Left cardiac atrium (tissue), 4 donors: ENCODE measurements around the gene CPSF4. TPM values are rescaled to one million over a fixed set of nuclear protein-coding genes. Genes with fewer than 3 reads are reported as not detected.
A peak's percentile ranks its signal among the peaks of the same experiment; 100 is the strongest.
"Not testable (repeated sequence)": the region's sequence is repeated elsewhere in the genome, so short reads cannot be mapped to it uniquely, and the experiment has no call there.

Experiments used
- ATAC-seq, 2 donors: fragments of 200-7000 bp; cut with Tn5 transposase; one replicate each; pipeline ENCODE4 v1.9.1; 2020; ENCODE audit warnings: mild to moderate bottlenecking in 2 of 2, moderate library complexity in 2 of 2
- DNase-seq: peaks from one replicate; pipeline ENCODE4 v3.0.0-alpha.2; 2020
- intact Hi-C, 2 donors: fragments of 100-400 bp; cut with DNase I; formaldehyde crosslinking; loops; one replicate each; pipeline versions ENCODE4 v1.14.1 to v1.15.1; 2022 to 2023
- total RNA-seq, 2 donors: library from RNA; stranded (reverse); fragmentation: NEBNext Ultra II Directional; extraction: Animal tissue kit (Norgen Biotek cat#: 25700); gene quantifications; one replicate each; pipeline ENCODE4 v1.2.1, GENCODE V29; 2021
- donor health status: DM: no; HTN: yes; CAD: no.
- donor health status: DM: no; HTN: yes; CAD: no; lungs with severe emphysema.
- donor health status: DM: yes; HTN: yes; CAD: no.
- donor health status: Dilated cardiomyopathy.

Gene CPSF4
- total RNA-seq, 2 donors from 2014 or later: 18.2 to 18.8 TPM

- DNase-seq (no peak), ATAC-seq (no peak)
- intact Hi-C loops: no loop called here
Observed at GRCh38 chr7:99406557-99406956, 32.2 kb upstream of the CPSF4 start.

- ATAC-seq (peak; percentile 36 to 76), DNase-seq (peak; percentile 83)
- intact Hi-C loops: no loop called here
Observed at GRCh38 chr7:99407872-99408378, 30.8 kb upstream of the CPSF4 start.

DNA sequence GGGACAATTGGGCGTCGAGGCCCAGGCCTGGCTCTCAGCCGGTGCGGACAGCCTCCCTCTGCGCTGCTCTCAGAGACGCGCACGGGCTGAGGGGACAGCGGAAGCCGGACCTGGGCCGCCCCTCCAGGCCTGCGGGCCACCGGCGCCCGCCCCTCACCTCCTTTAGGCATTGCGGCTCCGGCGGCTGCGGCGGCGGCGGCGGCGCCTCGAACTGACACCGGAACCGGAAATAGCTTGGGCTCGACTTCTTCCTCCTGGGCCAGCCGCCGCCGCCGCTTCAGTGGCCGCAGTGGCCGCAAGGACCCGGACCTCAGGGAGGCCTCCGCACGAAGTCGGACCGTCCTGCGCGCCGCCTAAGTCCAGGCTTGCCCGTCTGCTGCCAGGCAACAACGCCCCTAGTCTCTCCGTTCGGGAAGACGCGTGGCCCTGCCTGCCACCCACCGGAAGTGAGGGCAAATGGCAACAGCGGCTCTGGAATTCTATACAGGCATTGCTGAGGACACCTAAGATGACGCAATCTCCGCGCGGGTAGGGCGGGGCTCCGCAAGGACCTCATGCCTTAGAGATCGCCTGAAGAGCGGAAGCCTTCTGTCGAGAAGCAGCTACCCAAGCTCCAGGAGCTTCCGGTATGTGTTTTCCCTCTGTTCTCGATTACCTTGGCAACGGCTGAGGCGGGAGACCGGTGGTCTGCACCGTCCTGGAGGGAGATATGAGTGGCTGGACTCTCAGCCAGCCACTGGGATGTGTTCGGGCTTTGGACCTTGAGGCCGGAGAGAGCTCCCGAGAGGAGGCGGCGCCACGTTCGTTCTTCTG lies 30.2 kb upstream of the CPSF4 start, which contains the start of the genes BUD31 and PDAP1:
TSS of gene BUD31 (plus strand) at position 591 of the 813 bp plus-strand sequence. CDS start 2,124 bp downstream, outside the sequence.
TSS of gene PDAP1 (minus strand) at position 219 of the 813 bp plus-strand sequence. CDS start at position 170, 49 bp downstream.
- DNase-seq (peak; percentile 95), ATAC-seq (peak; percentile 94 to 95)
- intact Hi-C loops: no loop called here

DNA sequence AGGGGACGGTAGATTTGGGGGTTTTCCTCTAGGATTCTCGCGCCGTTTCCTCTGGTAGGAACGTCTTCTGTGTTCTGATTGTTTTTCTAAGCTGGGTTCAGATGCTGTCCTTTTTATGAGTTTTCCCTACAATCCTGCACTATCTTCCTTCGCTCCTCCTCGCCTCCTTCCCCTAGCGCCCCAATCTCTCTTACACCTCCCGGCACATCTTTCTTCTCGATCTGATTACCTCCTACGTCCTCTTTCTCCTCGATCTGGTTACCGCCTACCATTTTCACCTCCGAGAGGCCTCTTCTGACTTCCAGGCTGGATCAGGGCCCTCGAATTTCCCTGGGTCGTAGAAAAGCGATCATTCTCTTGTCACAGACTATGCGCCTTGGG lies 29.6 kb upstream of the CPSF4 start:
- ATAC-seq (no peak), DNase-seq (no peak)
- intact Hi-C loops: no loop called here

GRCh38 chr7:99409806-99410205 lies 28.9 kb upstream of the CPSF4 start:
- intact Hi-C loops: no loop called here
- ATAC-seq (no peak), DNase-seq (no peak)

DNA sequence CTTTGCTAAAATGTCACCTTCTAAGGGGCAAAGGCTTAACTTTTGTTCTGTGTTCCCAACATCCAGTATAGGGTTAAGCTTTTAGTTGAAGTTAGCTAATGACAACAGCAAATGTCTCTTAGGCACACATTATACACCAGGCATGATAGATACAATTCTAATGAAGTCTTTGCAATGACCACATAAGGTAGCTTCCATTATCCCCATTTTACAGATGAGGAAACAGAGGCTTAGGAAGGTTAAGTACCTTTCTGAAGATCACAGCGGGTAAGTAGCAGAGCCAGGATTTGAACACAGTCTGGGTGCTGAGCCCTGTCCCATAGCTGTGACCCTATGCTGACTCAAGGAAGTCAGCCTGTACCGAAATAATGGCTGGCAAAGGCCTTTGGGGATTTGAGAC lies 28.1 kb upstream of the CPSF4 start:
- ATAC-seq (no peak), DNase-seq (no peak)
- intact Hi-C loops: no loop called here

DNA sequence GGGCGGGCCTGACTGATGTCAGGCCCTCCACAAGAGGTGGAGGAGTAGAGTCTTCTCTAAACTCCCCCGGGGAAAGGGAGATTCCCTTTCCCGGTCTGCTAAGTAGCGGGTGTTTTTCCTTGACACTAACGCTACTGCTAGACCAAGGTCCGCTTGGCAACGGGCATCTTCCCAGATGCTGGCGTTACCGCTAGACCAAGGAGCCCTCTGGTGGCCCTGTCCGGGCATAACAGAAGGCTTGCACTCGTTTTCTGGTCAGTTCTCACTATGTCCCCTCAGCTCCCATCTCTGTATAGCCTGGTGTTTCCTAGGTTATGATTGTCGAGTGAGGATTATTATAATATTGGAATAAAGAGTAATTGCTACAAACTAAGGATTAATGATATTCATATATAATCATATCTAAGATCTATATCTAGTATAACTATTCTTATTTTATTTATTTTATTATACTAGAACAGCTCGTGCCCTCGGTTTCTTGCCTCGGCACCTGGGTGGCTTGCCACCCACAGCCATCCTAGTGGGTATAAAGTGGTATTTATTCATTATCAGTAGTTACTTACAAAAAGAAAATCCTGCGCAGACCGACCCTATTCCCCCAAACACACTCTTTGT lies 23.1 kb upstream of the CPSF4 start:
- ATAC-seq, intact Hi-C loops: not testable (repeated sequence)
- peak; percentile 74 for DNase-seq

DNA sequence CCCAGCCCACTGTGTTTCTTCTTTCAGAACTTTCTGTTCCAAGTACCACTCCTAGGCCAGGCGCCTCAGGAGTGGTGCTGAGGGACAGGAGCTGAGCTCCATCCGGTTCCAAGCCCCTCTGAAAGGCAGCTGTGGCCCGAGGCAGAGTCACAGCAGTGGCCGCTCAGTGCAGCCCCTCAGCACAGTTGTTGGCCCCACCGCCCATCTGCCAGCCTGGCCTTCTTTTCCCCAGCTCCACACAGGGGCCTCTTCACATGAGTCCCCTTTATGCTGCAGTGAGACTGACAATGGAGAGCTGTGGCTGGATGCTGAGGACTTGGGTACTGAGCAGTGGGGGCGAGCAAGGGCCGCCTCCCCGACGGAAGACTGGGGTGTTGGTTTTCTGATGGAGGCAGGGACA lies 20.5 kb upstream of the CPSF4 start:
- intact Hi-C loops: no loop called here
- DNase-seq: peak; percentile 13
- no peak for ATAC-seq

GRCh38 chr7:99419323-99420021 lies 19.3 kb upstream of the CPSF4 start:
- intact Hi-C loops: no loop called here
- ATAC-seq (no peak), DNase-seq (peak; percentile 15)

- ATAC-seq (no peak), DNase-seq (peak; percentile 16)
- intact Hi-C loops: no loop called here
Observed at GRCh38 chr7:99420213-99420612, 18.5 kb upstream of the CPSF4 start.

DNA sequence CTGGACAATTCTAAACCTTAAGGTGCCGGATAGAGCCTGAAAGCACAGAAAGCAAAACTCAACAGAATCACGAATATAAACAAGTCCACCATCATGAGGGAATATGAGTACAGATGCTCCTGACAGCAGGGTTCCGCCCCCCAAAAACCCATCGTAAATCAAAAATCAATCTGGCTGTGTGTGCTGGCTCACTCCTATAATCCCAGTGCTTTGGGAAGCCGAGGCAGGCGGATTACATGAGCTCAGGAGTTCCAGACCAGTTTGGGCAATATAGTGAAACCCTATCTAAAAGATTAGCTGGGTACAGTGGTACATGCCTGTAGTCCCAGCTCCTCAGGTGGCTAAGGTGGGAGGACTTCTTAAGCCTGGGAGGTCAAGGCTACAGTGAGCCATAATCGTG lies 17.8 kb upstream of the CPSF4 start:
- intact Hi-C loops: no loop called here
- DNase-seq (no peak), ATAC-seq (no peak)

- DNase-seq: no peak
- intact Hi-C loops: no loop called here
- no peak for ATAC-seq
Observed at GRCh38 chr7:99422186-99422585, 16.6 kb upstream of the CPSF4 start.

DNA sequence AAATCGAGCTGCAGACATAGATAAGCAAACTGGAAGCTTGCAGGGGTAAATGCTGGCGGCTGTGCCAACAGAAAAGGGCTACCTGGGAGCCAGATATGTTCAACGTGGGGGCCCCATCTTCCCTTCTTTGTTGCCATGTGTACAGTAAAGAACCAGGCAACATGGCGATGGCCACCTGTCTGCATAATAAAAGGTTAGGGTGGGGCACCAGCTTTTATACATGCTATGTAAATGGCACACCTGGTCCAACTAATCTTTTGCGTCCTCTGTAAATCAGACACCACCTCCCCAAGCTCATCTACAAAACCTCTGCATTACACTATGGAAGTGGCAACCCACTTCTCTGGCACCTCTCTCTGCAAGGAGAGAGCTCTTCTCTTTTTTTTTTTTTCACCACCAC lies 16.1 kb upstream of the CPSF4 start:
- ATAC-seq (no peak), DNase-seq (no peak)
- intact Hi-C loops: no loop called here

DNA sequence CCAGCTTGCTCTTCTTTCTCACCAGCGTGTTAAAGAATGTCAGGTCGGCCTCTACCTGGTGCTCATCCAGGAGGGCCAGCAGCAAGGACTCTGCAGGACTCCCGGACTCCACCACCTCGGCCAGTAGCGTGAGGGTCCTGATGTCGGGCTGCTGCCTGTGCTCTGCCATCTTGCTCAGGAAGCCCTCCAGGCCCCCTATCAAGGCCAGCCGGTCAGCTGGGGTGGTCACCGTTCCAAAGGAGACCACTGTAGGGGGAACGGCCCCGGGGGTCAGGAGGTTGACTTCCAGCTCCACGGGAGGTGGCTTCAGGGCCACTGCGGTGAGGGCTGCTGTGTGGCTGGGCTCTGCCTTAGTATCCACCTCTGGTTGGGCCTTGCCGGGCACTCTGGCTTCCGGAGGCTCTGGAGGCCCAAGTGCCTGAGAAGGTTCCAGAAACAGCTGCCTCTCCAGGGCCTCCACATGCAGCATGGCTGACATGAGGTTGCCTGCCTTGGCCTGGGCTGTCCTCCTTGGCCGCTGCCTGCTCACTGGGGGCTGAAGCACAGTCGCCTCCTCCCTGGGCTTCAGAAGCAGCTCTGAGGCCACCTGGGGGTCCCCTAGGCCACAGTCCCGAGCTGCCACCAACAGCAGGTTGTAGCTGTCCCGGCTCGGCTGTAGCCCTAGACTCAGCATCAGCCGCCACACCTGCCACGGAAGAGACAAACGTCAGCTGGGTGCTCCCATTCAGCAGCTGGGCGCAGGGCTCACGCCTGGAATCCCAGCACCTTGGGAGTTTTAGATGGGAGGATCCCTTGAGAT lies 13.6 kb upstream of the CPSF4 start:
- ATAC-seq (peak in 1 of 2 donors; percentile 12), DNase-seq (peak; percentile 16)
- intact Hi-C loops: no loop called here

DNA sequence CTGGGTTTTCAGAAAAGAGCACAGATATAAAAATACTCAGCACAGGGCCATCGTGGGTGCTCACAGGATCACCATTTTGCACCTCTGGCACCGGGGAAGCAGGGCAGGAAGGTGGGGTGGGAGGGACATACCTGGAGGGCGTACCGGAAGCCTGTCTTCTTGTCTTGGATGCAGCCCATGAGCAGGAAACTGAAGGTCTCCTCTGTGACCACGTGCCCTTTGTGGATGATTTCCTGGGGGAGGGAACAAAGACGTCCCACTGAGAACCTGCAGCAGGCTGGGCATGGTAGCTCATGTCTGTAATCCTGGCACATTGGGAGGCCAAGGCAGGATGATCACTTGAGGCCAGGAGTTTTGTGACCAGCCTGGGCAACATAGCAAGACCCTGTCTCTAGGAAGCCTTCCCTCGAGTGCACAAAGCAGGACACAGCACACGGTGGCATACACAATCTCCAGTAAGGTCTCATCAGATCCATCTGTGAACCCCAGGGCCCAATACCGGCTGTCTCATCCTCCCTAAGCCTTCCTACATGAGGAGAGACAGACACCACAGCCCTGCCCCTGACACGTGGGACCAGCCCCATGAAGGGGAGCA lies 9.7 kb upstream of the CPSF4 start:
- DNase-seq: no peak
- intact Hi-C loops: no loop called here
- no peak for ATAC-seq

DNA sequence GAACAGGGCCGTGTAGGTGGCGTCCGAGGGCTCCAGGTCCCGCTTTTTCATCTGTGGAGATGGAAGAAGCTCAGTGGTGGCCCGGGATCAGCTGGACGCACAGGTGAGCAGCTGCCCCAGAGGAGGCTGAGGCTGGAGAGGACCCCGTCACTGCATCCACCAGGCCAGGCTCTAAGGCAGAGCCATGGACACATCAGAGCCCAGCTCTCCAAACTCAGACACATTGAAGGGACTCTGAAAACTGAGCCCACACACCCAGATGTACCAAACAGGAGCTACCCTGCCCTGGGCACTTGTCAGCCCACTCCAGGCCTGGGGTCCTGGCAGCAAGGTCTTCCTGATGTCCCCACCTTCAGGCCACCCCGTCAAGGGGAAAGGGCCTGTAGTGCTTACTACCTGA lies 9.0 kb upstream of the CPSF4 start:
- ATAC-seq (no peak), DNase-seq (no peak)
- intact Hi-C loops: no loop called here

DNA sequence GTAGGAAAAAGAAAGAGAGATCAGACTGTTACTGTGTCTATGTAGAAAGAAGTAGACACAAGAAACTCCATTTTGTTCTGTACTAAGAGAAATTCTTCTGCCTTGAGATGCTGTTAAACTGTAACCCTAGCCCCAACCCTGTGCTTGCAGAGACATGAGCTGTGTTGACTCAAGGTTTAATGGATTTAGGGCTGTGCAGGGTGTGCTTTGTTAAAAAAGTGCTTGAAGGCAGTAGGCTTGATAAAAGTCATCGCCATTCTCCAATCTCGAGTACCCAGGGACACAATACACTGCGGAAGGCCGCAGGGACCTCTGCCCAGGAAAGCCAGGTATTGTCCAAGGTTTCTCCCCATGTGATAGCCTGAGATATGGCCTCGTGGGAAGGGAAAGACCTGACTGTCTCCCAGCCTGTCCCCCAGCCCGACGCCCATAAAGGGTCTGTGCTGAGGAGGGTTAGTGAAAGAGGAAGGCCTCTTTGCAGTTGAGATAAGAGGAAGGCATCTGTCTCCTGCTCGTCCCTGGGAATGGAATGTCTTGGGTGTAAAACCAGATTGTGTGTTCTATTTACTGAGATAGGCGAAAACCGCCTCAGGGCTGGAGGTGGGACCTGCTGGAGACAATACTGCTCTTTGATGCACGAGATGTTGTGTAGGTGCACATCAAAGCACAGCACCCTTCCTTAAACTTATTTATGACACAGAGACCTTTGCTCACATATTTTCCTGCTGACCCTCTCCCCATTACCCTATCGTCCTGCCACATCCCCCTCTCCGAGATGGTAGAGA lies 6.8 kb upstream of the CPSF4 start:
- DNase-seq, intact Hi-C loops, ATAC-seq: not testable (repeated sequence)

DNA sequence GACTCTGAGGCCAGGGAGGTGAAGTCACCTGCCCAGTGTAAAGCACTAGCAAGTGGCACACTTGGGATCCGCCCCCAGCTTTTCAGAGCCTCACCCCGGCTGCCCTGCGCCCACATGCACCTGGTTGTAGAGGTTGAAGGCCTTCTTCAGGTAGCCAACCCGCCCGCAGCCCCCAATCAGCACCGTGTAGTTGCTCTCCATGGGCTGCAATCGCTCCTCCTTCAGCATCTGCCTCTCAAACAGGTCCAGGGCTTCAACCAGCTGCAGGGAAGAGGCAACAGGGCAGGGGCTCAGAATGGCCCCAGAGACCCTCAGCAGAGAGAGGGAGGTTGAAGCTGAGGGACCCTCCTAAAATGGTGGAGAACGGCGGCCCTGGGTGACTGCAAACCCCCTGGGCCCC lies 5.6 kb upstream of the CPSF4 start:
- intact Hi-C loops: no loop called here
- ATAC-seq (no peak), DNase-seq (no peak)
